Measurements from ENCODE around the gene TMEM170A. TPM values are rescaled to one million over a fixed set of nuclear protein-coding genes. Genes with fewer than 3 reads are reported as not detected.

TMEM170A gene
- total RNA-seq, 1 experiment from 2014 or later = 23.7 TPM

Other genes starting within 250 kb of the TMEM170A start
- gene CTRB1, start 245.7 kb downstream of the TMEM170A start, total RNA-seq (2014; rRNA removed; shearing (Covaris generic)) = not detected in 2 replicates
- 86.6 and 93.5 TPM in 2 replicates for gene BCAR1, start 213.1 kb downstream of the TMEM170A start, total RNA-seq (2014; rRNA removed; shearing (Covaris generic))
- gene CFDP1, start 31.2 kb downstream of the TMEM170A start, total RNA-seq (2014; rRNA removed; shearing (Covaris generic)) = 90.3 and 114 TPM in 2 replicates
- not detected in 2 replicates for gene CHST6, start 30.8 kb upstream of the TMEM170A start, total RNA-seq (2014; rRNA removed; shearing (Covaris generic))
- 0.08 TPM in 1 of 2 replicates, not detected in the other for gene CHST5, start 71.4 kb upstream of the TMEM170A start, total RNA-seq (2014; rRNA removed; shearing (Covaris generic))
- 1.9 and 7.0 TPM in 2 replicates for gene TMEM231, start 91.6 kb upstream of the TMEM170A start, total RNA-seq (2014; rRNA removed; shearing (Covaris generic))
- gene GABARAPL2, start 101.7 kb upstream of the TMEM170A start, total RNA-seq (2014; rRNA removed; shearing (Covaris generic)) = 52.7 and 69.3 TPM in 2 replicates
- gene ADAT1, start 158.6 kb upstream of the TMEM170A start, total RNA-seq (2014; rRNA removed; shearing (Covaris generic)) = 49.2 and 62.0 TPM in 2 replicates
- 156 and 232 TPM in 2 replicates for gene KARS1, start 183.0 kb upstream of the TMEM170A start, total RNA-seq (2014; rRNA removed; shearing (Covaris generic))
- 75.5 and 83.2 TPM in 2 replicates for gene TERF2IP, start 183.1 kb upstream of the TMEM170A start, total RNA-seq (2014; rRNA removed; shearing (Covaris generic))
- gene CPHXL2, start 212.3 kb upstream of the TMEM170A start, total RNA-seq (2014; rRNA removed; shearing (Covaris generic)) = not detected in 2 replicates
- not detected in 2 replicates for gene DUXB, start 236.8 kb upstream of the TMEM170A start, total RNA-seq (2014; rRNA removed; shearing (Covaris generic))

All from SJSA1 (cell line).